Endothelial cell of umbilical vein (primary cell): ENCODE measurements around the gene PLD1. TPM values are rescaled to one million over a fixed set of nuclear protein-coding genes. Genes with fewer than 3 reads are reported as not detected.

ENCODE experiments used
- BruUV-seq: library from RNA; stranded (reverse); fragments of 400-500 nt; replicated peaks from 2 replicates; lab custom pipeline; 2021; lab: Mats Ljungman, UMichigan
- CTCF ChIA-PET: fragments of 300-600, 350-600 bp; sonication (Branson Sonifier 250); formaldehyde crosslinking; loops from one replicate; lab custom pipeline; 2021; ENCODE audit warnings: antibody characterized with exemption, inconsistent platforms; lab: Charles Lee
- POLR2A ChIA-PET: fragments of 300-600, 350-600 bp; sonication (Branson Sonifier 250); formaldehyde crosslinking; loops from one replicate; lab custom pipeline; 2021; ENCODE audit warnings: antibody characterized with exemption, inconsistent platforms; lab: Charles Lee
- DNase-seq: peaks from one replicate; pipeline ENCODE4 v3.0.0-alpha.2; 2011; ENCODE audit warnings: low read depth, low spot score
- FAIRE-seq: peaks from 2 replicates; lab custom pipeline; 2011; peaks lifted over from hg19 to GRCh38; lab: Jason Lieb, UNC
- H2AFZ ChIP-seq: 2 replicates; pipeline ENCODE4 v1.6.0; 2012; ENCODE audit warnings: low read depth, low read length, control low read depth, inconsistent platforms
- H3K27ac ChIP-seq: 2 replicates; pipeline ENCODE4 v1.5.1; 2011; ENCODE audit warnings: low read depth, mild to moderate bottlenecking, control low read depth, low read length, moderate library complexity; ENCODE audit not compliant: insufficient read depth
- H3K27me3 ChIP-seq, 2 experiments: 2 replicates each; pipeline versions ENCODE4 v1.6.0 to v1.6.1; 2011; ENCODE audit warnings: low read length in 2 of 2, mixed read lengths in 1 of 2; ENCODE audit not compliant: control insufficient read depth in 2 of 2, insufficient read depth in 2 of 2
- H3K36me3 ChIP-seq, 2 experiments: 2 replicates in 1 of 2; 3 replicates in 1 of 2; pipeline ENCODE4 v1.5.1; 2011; ENCODE audit warnings: low read length in 2 of 2, mild to moderate bottlenecking in 1 of 2, moderate library complexity in 1 of 2; ENCODE audit not compliant: control insufficient read depth in 2 of 2, insufficient read depth in 2 of 2; ENCODE audit errors: extremely low read depth in 1 of 2
- H3K4me1 ChIP-seq: 3 replicates; pipeline ENCODE4 v1.5.1; 2011; ENCODE audit warnings: mild to moderate bottlenecking, low read length; ENCODE audit not compliant: control insufficient read depth, insufficient read depth; ENCODE audit errors: extremely low read depth
- H3K4me2 ChIP-seq: 2 replicates; pipeline ENCODE4 v1.6.1; 2011; ENCODE audit warnings: low read length, control low read depth, mixed read lengths; ENCODE audit not compliant: insufficient read depth
- H3K4me3 ChIP-seq, 3 experiments: fragments of 200-600 bp in 1 of 3; sonication (generic), shearing (Covaris generic) in 1 of 3; replicated peaks in 1 of 3; 2 replicates each; pipeline ENCODE4 v1.5.1; 2011 to 2016; ENCODE audit warnings: control low read depth in 3 of 3, low read length in 3 of 3, mild to moderate bottlenecking in 2 of 3, inconsistent platforms in 1 of 3, low read depth in 1 of 3, moderate library complexity in 1 of 3; ENCODE audit not compliant: insufficient read depth in 1 of 3
- H3K79me2 ChIP-seq: 2 replicates; pipeline ENCODE4 v1.6.0; 2012; ENCODE audit warnings: low read length, inconsistent platforms; ENCODE audit not compliant: control insufficient read depth, insufficient read depth
- H3K9ac ChIP-seq: replicated peaks from 2 replicates; pipeline ENCODE3; 2011; ENCODE audit warnings: low read length, control low read depth; ENCODE audit not compliant: insufficient read depth; ENCODE audit errors: extremely low read depth
- H3K9me1 ChIP-seq: replicated peaks from 3 replicates; pipeline ENCODE4 v1.6.0; 2011; ENCODE audit warnings: mild to moderate bottlenecking, low read length; ENCODE audit not compliant: control insufficient read depth, insufficient read depth; ENCODE audit errors: extremely low read depth
- H3K9me3 ChIP-seq: replicated peaks from 2 replicates; pipeline ENCODE4 v1.5.1; 2012; ENCODE audit warnings: low read length, inconsistent platforms; ENCODE audit not compliant: control insufficient read depth, insufficient read depth
- H4K20me1 ChIP-seq: replicated peaks from 2 replicates; pipeline ENCODE3; 2011; ENCODE audit warnings: mild to moderate bottlenecking, low read length; ENCODE audit not compliant: control insufficient read depth, insufficient read depth; ENCODE audit errors: extremely low read depth
- FOS ChIP-seq: IDR thresholded peaks from 2 replicates; pipeline ENCODE4 v1.6.1; 2011; ENCODE audit warnings: mild to moderate bottlenecking, low read length, moderate library complexity, borderline replicate concordance; ENCODE audit not compliant: insufficient read depth
- GATA2 ChIP-seq: IDR thresholded peaks from 2 replicates; pipeline ENCODE4 v1.7.0; 2011; ENCODE audit warnings: low read depth, mild to moderate bottlenecking, moderate library complexity, mixed read lengths, low read length; ENCODE audit not compliant: insufficient read length, insufficient read depth
- POLR2AphosphoS5 ChIP-seq: IDR thresholded peaks from 2 replicates; pipeline ENCODE4 v1.6.1; 2012; ENCODE audit warnings: low read depth, mild to moderate bottlenecking, control low read depth, low read length, moderate library complexity; ENCODE audit not compliant: insufficient read depth
- dilution Hi-C: fragments of 300-500 bp; cut with MboI; formaldehyde crosslinking; loops from one replicate; pipeline ENCODE4 v1.15.0; 2019; ENCODE audit warnings: low sequenced_read_pairs; ENCODE audit not compliant: extremely low pct_ligation_motif_present
- intact Hi-C: fragments of 100-400 bp; cut with micrococcal nuclease; formaldehyde crosslinking; loops from one replicate; pipeline ENCODE4 v1.10.0; 2022
- polyA plus RNA-seq, 4 experiments: library from polyadenylated mRNA; depleted of rRNA in 3 of 4; stranded (reverse) in 3 of 4; unstranded in 1 of 4; fragments of >200 nt; gene quantifications; 2 replicates each; pipeline versions ENCODE4 v1.2.1 to v1.2.3, GENCODE V29; 2011 to 2012; ENCODE audit warnings: missing spikeins in 1 of 4
- total RNA-seq: library from RNA; stranded (reverse); gene quantifications from 2 replicates; pipeline ENCODE4 v1.2.3, GENCODE V29; 2021
- TF ChIP-seq, protein P1 (sequence below), 2 donors: IDR thresholded peaks; 1 replicate in 1 of 2; 2 replicates in 1 of 2; pipeline ENCODE4 v1.5.1; 2011; ENCODE audit warnings: low read length in 2 of 2, mild to moderate bottlenecking in 2 of 2, moderate library complexity in 2 of 2, control low read depth in 1 of 2, inconsistent platforms in 1 of 2, low read depth in 1 of 2; ENCODE audit not compliant: insufficient read depth in 1 of 2; ENCODE audit errors: extremely low read depth in 1 of 2
- TF ChIP-seq, protein P2 (sequence below): IDR thresholded peaks from 2 replicates; pipeline ENCODE4 v1.6.1; 2011; ENCODE audit not compliant: insufficient read depth, insufficient read length

PLD1 gene
- total and polyA plus RNA-seq, 2 donors (not counting 3 experiments of a cell fraction or from before 2014, with no cell fraction given) = 42.0 to 108 TPM

DNA sequence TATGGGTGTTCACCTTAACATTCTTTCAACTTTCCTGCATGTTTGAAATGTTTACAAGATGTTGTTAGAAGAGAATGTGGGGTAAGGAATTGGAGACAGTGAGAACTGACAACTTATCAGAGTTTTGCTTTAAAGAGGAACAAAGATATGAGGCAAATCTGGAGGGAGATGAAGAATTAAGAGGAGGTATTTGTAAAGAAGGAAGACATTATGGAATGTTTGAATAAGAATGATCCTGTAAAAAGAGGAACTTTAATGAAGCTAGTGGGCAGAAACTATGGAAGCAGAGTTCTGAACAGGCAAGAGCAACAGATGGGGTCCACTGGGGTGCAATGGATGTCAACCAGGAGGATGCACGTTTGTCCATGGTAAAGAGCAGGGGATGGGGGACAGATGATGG lies 27.7 kb downstream of the PLD1 start:
- H3K36me3 ChIP-seq = no peaks in the 10 kb centered on the region
- no peak overlapping the region for H2AFZ ChIP-seq
- H3K9me1 ChIP-seq = no peaks in the 10 kb centered on the region
- FAIRE-seq (no peak), DNase-seq (no peak)
- no peaks in the 10 kb centered on the region for H4K20me1 ChIP-seq
- H3K9me3 ChIP-seq = no peaks in the 10 kb centered on the region
- H3K27ac ChIP-seq = peak overlapping the region; percentile 61
- no peak overlapping the region for H3K9ac ChIP-seq
- no TSS peak for BruUV-seq
- intact Hi-C loops = loop anchor here (5.0 kb wide), 1 partner anchor 550 kb away; no protein-coding TSS in a partner anchor
- H3K27me3 ChIP-seq = no peaks in the 10 kb centered on the region
- POLR2A ChIA-PET = no interaction called here
- dilution Hi-C loops = no loop called here
- CTCF ChIA-PET = interaction anchor here (2.3 kb wide), 1 partner anchor 10 kb away, joined by 13 read pairs; no protein-coding TSS in a partner anchor
- no peak for TF ChIP-seq POLR2AphosphoS5
- TF ChIP-seq, protein P1, sequence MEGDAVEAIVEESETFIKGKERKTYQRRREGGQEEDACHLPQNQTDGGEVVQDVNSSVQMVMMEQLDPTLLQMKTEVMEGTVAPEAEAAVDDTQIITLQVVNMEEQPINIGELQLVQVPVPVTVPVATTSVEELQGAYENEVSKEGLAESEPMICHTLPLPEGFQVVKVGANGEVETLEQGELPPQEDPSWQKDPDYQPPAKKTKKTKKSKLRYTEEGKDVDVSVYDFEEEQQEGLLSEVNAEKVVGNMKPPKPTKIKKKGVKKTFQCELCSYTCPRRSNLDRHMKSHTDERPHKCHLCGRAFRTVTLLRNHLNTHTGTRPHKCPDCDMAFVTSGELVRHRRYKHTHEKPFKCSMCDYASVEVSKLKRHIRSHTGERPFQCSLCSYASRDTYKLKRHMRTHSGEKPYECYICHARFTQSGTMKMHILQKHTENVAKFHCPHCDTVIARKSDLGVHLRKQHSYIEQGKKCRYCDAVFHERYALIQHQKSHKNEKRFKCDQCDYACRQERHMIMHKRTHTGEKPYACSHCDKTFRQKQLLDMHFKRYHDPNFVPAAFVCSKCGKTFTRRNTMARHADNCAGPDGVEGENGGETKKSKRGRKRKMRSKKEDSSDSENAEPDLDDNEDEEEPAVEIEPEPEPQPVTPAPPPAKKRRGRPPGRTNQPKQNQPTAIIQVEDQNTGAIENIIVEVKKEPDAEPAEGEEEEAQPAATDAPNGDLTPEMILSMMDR (IDR thresholded peaks at IDR 0.05; ENCODE audit: extremely low read depth in 1 of 2, insufficient read depth in 1 of 2, low read depth in 1 of 2, low read length in 2 of 2) = no peak
- peaks cover 53% of the 10 kb centered on the region for H3K4me1 ChIP-seq
- H3K79me2 ChIP-seq = peaks cover 23% of the 10 kb centered on the region
- no peak overlapping the region for H3K4me3 ChIP-seq
- peak overlapping the region; percentile 24 for H3K4me2 ChIP-seq

DNA sequence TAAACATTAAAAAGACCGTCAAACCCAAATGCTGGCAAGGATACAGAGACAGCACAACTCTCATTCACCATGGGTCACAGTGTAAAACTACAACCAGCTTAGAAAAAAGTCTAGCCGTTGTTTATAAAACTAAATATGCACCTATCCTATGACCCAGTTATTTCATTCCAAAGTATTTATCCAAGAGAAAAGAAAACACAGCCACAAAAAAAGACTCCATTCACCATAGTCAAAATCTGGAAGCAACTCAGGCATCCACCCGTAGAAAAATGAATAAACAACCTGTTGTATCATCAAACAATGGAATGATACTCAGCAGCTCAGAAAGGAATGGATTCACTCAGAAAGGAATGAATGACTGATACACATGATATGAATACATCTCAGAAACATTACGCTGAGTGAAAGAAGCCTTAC lies 28.6 kb downstream of the PLD1 start:
- no TSS peak for BruUV-seq
- no peaks in the 10 kb centered on the region for H4K20me1 ChIP-seq
- H3K27ac ChIP-seq = peak overlapping the region; percentile 61
- H2AFZ ChIP-seq = no peak overlapping the region
- H3K9me1 ChIP-seq = no peaks in the 10 kb centered on the region
- H3K4me1 ChIP-seq = peaks cover 53% of the 10 kb centered on the region
- DNase-seq = peak; percentile 44
- H3K9me3 ChIP-seq = no peaks in the 10 kb centered on the region
- FAIRE-seq = no peak
- H3K79me2 ChIP-seq = peaks cover 21% of the 10 kb centered on the region
- dilution Hi-C loops (no loop called here), intact Hi-C loops (loop anchor here (5.0 kb wide), 1 partner anchor 551 kb away; no protein-coding TSS in a partner anchor)
- POLR2A ChIA-PET = no interaction called here
- TF ChIP-seq, protein P2, sequence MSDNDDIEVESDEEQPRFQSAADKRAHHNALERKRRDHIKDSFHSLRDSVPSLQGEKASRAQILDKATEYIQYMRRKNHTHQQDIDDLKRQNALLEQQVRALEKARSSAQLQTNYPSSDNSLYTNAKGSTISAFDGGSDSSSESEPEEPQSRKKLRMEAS = no peak
- peak; percentile 19 for TF ChIP-seq FOS
- TF ChIP-seq GATA2 = no peak
- TF ChIP-seq, protein P1 (IDR thresholded peaks at IDR 0.05; ENCODE audit: extremely low read depth in 1 of 2, insufficient read depth in 1 of 2, low read depth in 1 of 2, low read length in 2 of 2) = no peak
- H3K4me3 ChIP-seq = no peak overlapping the region
- H3K36me3 ChIP-seq = no peaks in the 10 kb centered on the region
- no peaks in the 10 kb centered on the region for H3K27me3 ChIP-seq
- H3K4me2 ChIP-seq = peak overlapping the region; percentile 24
- peak overlapping the region; percentile 22 for H3K9ac ChIP-seq
- CTCF ChIA-PET = interaction anchor here (1.0 to 1.3 kb wide), 3 partner anchors 9 to 48 kb away, joined by 3 to 9 read pairs (median 3); no protein-coding TSS in a partner anchor
